Type B pancreatic cell (in vitro differentiated cells): ENCODE results near the gene DOC2B. TPM values are rescaled to one million over a fixed set of nuclear protein-coding genes. Genes with fewer than 3 reads are reported as not detected.
"Not testable (repeated sequence)": the region's sequence is repeated elsewhere in the genome, so short reads cannot be mapped to it uniquely, and the experiment has no call there.

Source experiments
- DNase-seq: peaks from one replicate; pipeline ENCODE4 v3.0.0; 2021; ENCODE audit warnings: mixed read lengths; ENCODE audit not compliant: unreplicated experiment; ENCODE audit errors: extremely low spot score
- H3K27ac Mint-ChIP-seq: 2 replicates; pipeline ENCODE4 v1.8.0; 2021; ENCODE audit warnings: mild to moderate bottlenecking, mixed read lengths
- H3K27me3 Mint-ChIP-seq: 2 replicates; pipeline ENCODE4 v1.8.0; 2021; ENCODE audit warnings: mixed read lengths
- H3K36me3 Mint-ChIP-seq: 2 replicates; pipeline ENCODE4 v1.8.0; 2021; ENCODE audit warnings: mixed read lengths
- H3K4me1 Mint-ChIP-seq: one replicate; pipeline ENCODE4 v1.8.0; 2021; ENCODE audit warnings: mixed read lengths; ENCODE audit not compliant: unreplicated experiment
- H3K4me3 Mint-ChIP-seq: 2 replicates; pipeline ENCODE4 v1.8.0; 2021; ENCODE audit warnings: mild to moderate bottlenecking, mixed read lengths
- H3K9me3 Mint-ChIP-seq: 2 replicates; pipeline ENCODE4 v1.8.0; 2021; ENCODE audit warnings: mixed read lengths
- CTCF ChIP-seq: fragments of 200-600 bp; sonication (generic); conservative IDR thresholded peaks from 2 replicates; pipeline ENCODE4 v1.5.0; 2021; ENCODE audit warnings: antibody characterized with exemption, mild to moderate bottlenecking
- total RNA-seq: library from RNA; stranded (reverse); gene quantifications from 2 replicates; pipeline ENCODE4 v1.2.1, GENCODE V29; 2021; ENCODE audit warnings: low replicate concordance

DOC2B gene
- total RNA-seq, 1 donor from 2014 or later, result 6.3 TPM

DNA sequence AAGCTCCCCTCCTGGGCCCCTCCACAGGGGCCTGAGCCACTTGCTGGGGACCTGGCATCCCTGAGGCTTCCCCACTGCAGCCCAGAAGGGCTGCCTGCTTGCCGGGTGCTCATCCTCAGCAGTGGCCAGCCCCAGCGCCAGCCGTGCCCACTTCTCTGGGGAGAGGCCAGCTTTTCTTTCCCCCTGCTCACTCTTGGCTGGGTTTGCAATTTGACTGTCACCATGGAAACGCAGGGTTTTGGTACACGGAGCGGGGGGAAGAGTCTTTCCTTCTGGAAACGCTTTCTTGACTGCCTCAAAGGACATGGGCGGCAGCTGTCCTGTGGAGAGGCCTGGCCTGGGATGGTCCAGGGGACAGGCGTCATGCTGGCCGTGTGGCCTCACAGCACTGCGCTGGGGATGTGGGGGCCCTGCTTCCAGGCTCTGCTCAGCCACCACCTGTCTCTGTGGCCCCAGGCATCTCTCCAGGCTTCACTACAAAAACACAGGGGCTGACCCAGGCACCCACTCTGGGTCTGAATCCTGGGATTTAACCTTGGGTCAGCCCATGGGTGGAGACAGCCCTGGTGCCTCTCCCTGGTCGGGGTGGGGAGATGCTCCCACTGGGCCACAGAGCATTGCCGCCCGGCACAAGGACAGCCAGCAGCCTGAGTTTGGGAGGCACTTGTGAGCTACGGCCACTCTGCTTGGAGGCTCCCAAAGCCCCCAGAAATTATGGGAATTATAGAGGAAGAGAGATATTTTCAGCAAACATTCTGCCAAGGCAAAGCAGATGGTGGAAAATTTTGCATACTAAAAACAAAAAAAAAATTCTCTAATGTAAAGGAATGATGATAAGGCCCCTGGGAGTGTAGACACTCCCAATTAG, 45.9 kb upstream of the DOC2B start:
- DNase-seq, result no peak
- no peaks in the 10 kb centered on the region for H3K9me3 Mint-ChIP-seq
- H3K27me3 Mint-ChIP-seq, result no peaks in the 10 kb centered on the region
- H3K4me3 Mint-ChIP-seq, result no peak overlapping the region
- H3K4me1 Mint-ChIP-seq, result peaks cover 12% of the 10 kb centered on the region
- no peak for TF ChIP-seq CTCF
- H3K36me3 Mint-ChIP-seq, result no peaks in the 10 kb centered on the region
- H3K27ac Mint-ChIP-seq, result no peak overlapping the region

- Mint-ChIP-seq H3K9me3 (no peaks in the 10 kb centered on the region), H3K27ac (no peak overlapping the region), H3K36me3 (no peaks in the 10 kb centered on the region), H3K4me1 (peaks cover 8% of the 10 kb centered on the region), H3K4me3 (no peak overlapping the region), H3K27me3 (no peaks in the 10 kb centered on the region)
- no peak for DNase-seq
- no peak for TF ChIP-seq CTCF
These were observed 44.9 kb upstream of the DOC2B start for GRCh38 chr17:226108-227077.

DNA sequence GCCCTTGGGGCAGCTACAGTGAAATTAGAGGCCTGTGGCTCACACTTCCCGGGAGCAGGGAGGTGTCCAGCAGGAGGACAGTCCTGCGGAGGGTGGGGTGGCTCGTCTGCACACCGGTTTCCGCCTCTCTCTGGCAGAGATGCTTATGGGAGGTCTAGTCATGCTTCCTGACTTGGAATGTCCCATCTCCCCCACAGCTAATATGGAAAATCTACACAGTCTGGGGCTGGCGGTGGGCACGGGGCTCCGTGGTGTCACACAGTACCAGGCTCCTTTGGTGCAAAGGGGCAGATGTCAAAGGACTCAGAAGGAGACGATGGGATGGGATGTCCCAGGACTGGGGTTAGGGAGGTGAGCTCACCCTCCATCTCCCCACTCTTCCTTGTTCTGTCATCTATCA, 44.1 kb upstream of the DOC2B start:
- no peak overlapping the region for H3K4me3 Mint-ChIP-seq
- H3K4me1 Mint-ChIP-seq, result peaks cover 8% of the 10 kb centered on the region
- no peaks in the 10 kb centered on the region for H3K36me3 Mint-ChIP-seq
- H3K27ac Mint-ChIP-seq, result no peak overlapping the region
- H3K9me3 Mint-ChIP-seq, result no peaks in the 10 kb centered on the region
- no peaks in the 10 kb centered on the region for H3K27me3 Mint-ChIP-seq
- DNase-seq, result no peak
- TF ChIP-seq CTCF, result no peak

DNA sequence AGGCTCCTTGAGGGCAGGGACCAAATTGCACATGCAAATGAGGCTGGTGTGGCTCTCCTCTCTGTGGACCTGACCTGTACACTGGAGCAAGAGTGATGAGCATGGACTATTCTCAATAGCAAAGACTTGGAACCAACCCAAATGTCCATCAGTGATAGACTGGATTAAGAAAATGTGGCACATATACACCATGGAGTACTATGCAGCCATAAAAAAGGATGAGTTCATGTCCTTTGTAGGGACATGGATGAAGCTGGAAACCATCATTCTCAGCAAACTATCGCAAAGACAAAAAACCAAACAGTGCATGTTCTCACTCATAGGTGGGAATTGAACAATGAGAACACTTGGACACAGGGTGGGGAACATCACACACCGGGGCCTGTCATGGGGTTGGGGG, 43.1 kb upstream of the DOC2B start:
- H3K36me3 Mint-ChIP-seq, DNase-seq, H3K4me1 Mint-ChIP-seq, H3K27ac Mint-ChIP-seq, H3K9me3 Mint-ChIP-seq, H3K4me3 Mint-ChIP-seq, H3K27me3 Mint-ChIP-seq: not testable (repeated sequence)

DNA sequence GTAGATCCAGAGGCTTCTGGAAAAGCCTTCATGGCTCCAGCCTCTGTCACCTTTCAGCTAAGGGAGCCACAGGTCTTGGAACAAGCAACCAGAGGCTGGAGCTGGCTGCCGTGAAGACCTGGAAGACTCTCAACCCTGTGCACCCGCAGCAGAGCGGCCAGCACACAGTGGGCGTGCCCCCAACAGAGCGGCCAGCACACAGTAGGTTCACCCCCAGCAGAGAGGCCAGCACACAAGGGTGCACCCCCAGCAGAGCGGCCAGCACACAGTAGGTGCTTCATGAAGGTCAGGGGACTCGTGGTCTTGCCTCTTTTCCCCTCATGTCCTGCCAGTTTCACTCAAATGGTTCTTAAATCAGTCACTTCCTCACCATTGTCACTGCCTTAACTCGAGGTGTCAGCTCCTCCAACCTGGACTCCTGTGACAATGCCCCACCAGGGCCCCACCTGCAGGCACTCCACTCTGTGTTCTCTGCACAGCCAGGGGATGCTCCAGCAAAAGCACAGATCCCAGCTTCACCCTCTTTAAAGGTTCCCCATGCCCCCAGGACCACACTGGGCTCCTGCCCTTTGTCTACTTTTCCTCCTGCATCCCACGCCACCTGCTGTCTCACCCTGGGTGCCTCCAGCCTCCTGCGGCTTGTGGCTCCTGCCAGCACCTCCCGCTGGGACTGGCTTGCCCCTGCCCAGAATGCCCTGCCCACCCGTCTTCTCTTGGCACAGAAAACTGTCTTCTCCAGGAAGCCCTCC, 42.4 kb upstream of the DOC2B start:
- no peaks in the 10 kb centered on the region for H3K36me3 Mint-ChIP-seq
- no peak for DNase-seq
- no peaks in the 10 kb centered on the region for H3K9me3 Mint-ChIP-seq
- H3K27ac Mint-ChIP-seq, result no peak overlapping the region
- TF ChIP-seq CTCF, result no peak
- no peak overlapping the region for H3K4me3 Mint-ChIP-seq
- no peaks in the 10 kb centered on the region for H3K27me3 Mint-ChIP-seq
- H3K4me1 Mint-ChIP-seq, result peaks cover 4% of the 10 kb centered on the region
